ENCODE data around the gene MRPL9.

- TF ChIP-seq CTCF (IDR thresholded peaks at IDR 0.05; ENCODE audit: insufficient read depth, low read length, poor library complexity, severe bottlenecking): no peak
- TF ChIP-seq EZH2phosphoT487 (conservative IDR thresholded peaks at IDR 0.05; ENCODE audit: low read length): no peak
Measured at GRCh38 chr1:151801310-151801820, 38.1 kb upstream of the MRPL9 start.
